H9 (cell line): ENCODE results near the gene RFX1. TPM values are rescaled to one million over a fixed set of nuclear protein-coding genes. Genes with fewer than 3 reads are reported as not detected.

Experiments
- DNase-seq: peaks from one replicate; pipeline ENCODE4 v3.0.0-alpha.2; 2017
- H2AFZ ChIP-seq: one replicate; pipeline ENCODE4 v1.6.1; 2013; ENCODE audit warnings: mild to moderate bottlenecking, low read length, control low read depth, moderate library complexity
- H2AK5ac ChIP-seq: 2 replicates; pipeline ENCODE4 v1.6.1; 2013; ENCODE audit warnings: low read length, control low read depth, mixed read lengths; ENCODE audit not compliant: insufficient read length
- H2BK120ac ChIP-seq: one replicate; pipeline ENCODE4 v1.6.1; 2013; ENCODE audit warnings: low read depth, mild to moderate bottlenecking, low read length, control low read depth, inconsistent platforms; ENCODE audit not compliant: poor library complexity, severe bottlenecking
- H2BK12ac ChIP-seq: 2 replicates; pipeline ENCODE4 v1.6.1; 2013; ENCODE audit warnings: low read length, control low read depth, mixed read lengths, low read depth; ENCODE audit not compliant: insufficient read length
- H2BK15ac ChIP-seq: 2 replicates; pipeline ENCODE4 v1.6.1; 2013; ENCODE audit warnings: low read depth, low read length, control low read depth
- H2BK20ac ChIP-seq: one replicate; pipeline ENCODE4 v1.6.1; 2013; ENCODE audit warnings: low read depth, mild to moderate bottlenecking, low read length, control low read depth, inconsistent platforms; ENCODE audit not compliant: poor library complexity, severe bottlenecking
- H2BK5ac ChIP-seq: 2 replicates; pipeline ENCODE4 v1.6.1; 2013; ENCODE audit warnings: low read length, control low read depth, mixed read lengths; ENCODE audit not compliant: insufficient read length
- H3K14ac ChIP-seq: 2 replicates; pipeline ENCODE4 v1.6.1; 2013; ENCODE audit warnings: low read length, control low read depth; ENCODE audit not compliant: insufficient read depth
- H3K18ac ChIP-seq: 2 replicates; pipeline ENCODE4 v1.6.1; 2013; ENCODE audit warnings: low read depth, mild to moderate bottlenecking, mixed read lengths, low read length, control low read depth; ENCODE audit not compliant: insufficient read length
- H3K23ac ChIP-seq: 2 replicates; pipeline ENCODE4 v1.6.1; 2013; ENCODE audit warnings: low read length, control low read depth, mixed read lengths, low read depth; ENCODE audit not compliant: insufficient read length
- H3K23me2 ChIP-seq: 2 replicates; pipeline ENCODE4 v1.6.1; 2013; ENCODE audit warnings: low read depth, mild to moderate bottlenecking, mixed read lengths, low read length, control low read depth; ENCODE audit not compliant: insufficient read length, poor library complexity, severe bottlenecking
- H3K27ac ChIP-seq: 2 replicates; pipeline ENCODE4 v1.5.1; 2013; ENCODE audit warnings: low read length, control low read depth, mixed read lengths, low read depth; ENCODE audit not compliant: insufficient read length
- H3K27me3 ChIP-seq: 2 replicates; pipeline ENCODE4 v1.6.1; 2013; ENCODE audit warnings: low read length, control low read depth, inconsistent platforms; ENCODE audit not compliant: insufficient read depth
- H3K4ac ChIP-seq: 2 replicates; pipeline ENCODE4 v1.6.1; 2013; ENCODE audit warnings: low read depth, mild to moderate bottlenecking, control low read depth, inconsistent platforms, low read length, moderate library complexity
- H3K4me1 ChIP-seq: 2 replicates; pipeline ENCODE4 v1.6.1; 2013; ENCODE audit warnings: low read length, control low read depth, inconsistent platforms; ENCODE audit not compliant: insufficient read depth
- H3K4me2 ChIP-seq: 2 replicates; pipeline ENCODE4 v1.6.1; 2013; ENCODE audit warnings: low read length, control low read depth, mixed read lengths; ENCODE audit not compliant: insufficient read length, insufficient read depth
- H3K56ac ChIP-seq: 2 replicates; pipeline ENCODE4 v1.6.1; 2013; ENCODE audit warnings: low read depth, mild to moderate bottlenecking, mixed read lengths, low read length, control low read depth; ENCODE audit not compliant: insufficient read length
- H3K79me1 ChIP-seq: 2 replicates; pipeline ENCODE4 v1.6.1; 2013; ENCODE audit warnings: low read depth, mild to moderate bottlenecking, moderate library complexity, low read length, control low read depth, inconsistent platforms; ENCODE audit not compliant: insufficient read depth, poor library complexity, severe bottlenecking
- H3K79me2 ChIP-seq: 2 replicates; pipeline ENCODE4 v1.6.1; 2013; ENCODE audit warnings: low read length, control low read depth, inconsistent platforms; ENCODE audit not compliant: insufficient read depth
- H3K9ac ChIP-seq: 2 replicates; pipeline ENCODE4 v1.6.1; 2013; ENCODE audit warnings: low read length, control low read depth, mixed read lengths; ENCODE audit not compliant: insufficient read length; ENCODE audit errors: extremely low read depth
- H3K9me3 ChIP-seq: one replicate; pipeline ENCODE4 v1.6.1; 2013; ENCODE audit warnings: low read depth, low read length, inconsistent platforms; ENCODE audit not compliant: control insufficient read depth
- H3T11ph ChIP-seq: one replicate; pipeline ENCODE4 v1.6.1; 2013; ENCODE audit warnings: mild to moderate bottlenecking, low read length, control low read depth, inconsistent platforms
- H4K20me1 ChIP-seq: one replicate; pipeline ENCODE4 v1.6.1; 2013; ENCODE audit not compliant: control insufficient read depth, insufficient read length, insufficient read depth
- H4K5ac ChIP-seq: 2 replicates; pipeline ENCODE4 v1.6.1; 2013; ENCODE audit warnings: low read depth, mild to moderate bottlenecking, mixed read lengths, low read length, control low read depth; ENCODE audit not compliant: insufficient read length
- H4K8ac ChIP-seq: replicated peaks from 2 replicates; pipeline ENCODE4 v1.6.1; 2013; ENCODE audit warnings: low read length, control low read depth, mixed read lengths, low read depth; ENCODE audit not compliant: insufficient read length
- H4K91ac ChIP-seq: 2 replicates; pipeline ENCODE4 v1.6.1; 2013; ENCODE audit warnings: low read depth, mild to moderate bottlenecking, moderate library complexity, mixed read lengths, low read length, control low read depth; ENCODE audit not compliant: insufficient read length
- H3K27ac Mint-ChIP-seq, 3 experiments: 2 replicates in 2 of 3; 3 replicates in 1 of 3; pipeline ENCODE4 v1.8.0; 2020 to 2021; ENCODE audit warnings: mixed read lengths in 3 of 3, mild to moderate bottlenecking in 1 of 3, moderate library complexity in 1 of 3
- H3K27me3 Mint-ChIP-seq: 2 replicates; pipeline ENCODE4 v1.8.0; 2021; ENCODE audit warnings: low read depth, mild to moderate bottlenecking, moderate library complexity, mixed read lengths
- H3K36me3 Mint-ChIP-seq, 3 experiments: 2 replicates in 2 of 3; 3 replicates in 1 of 3; pipeline ENCODE4 v1.8.0; 2020 to 2021; ENCODE audit warnings: low read depth in 3 of 3, mixed read lengths in 3 of 3; ENCODE audit not compliant: insufficient read depth in 1 of 3
- H3K4me1 Mint-ChIP-seq, 2 experiments: 2 replicates each; pipeline ENCODE4 v1.8.0; 2020; ENCODE audit warnings: mixed read lengths in 2 of 2
- H3K4me3 Mint-ChIP-seq, 2 experiments: 2 replicates in 1 of 2; 3 replicates in 1 of 2; pipeline ENCODE4 v1.8.0; 2020 to 2021; ENCODE audit warnings: mild to moderate bottlenecking in 2 of 2, mixed read lengths in 2 of 2, moderate library complexity in 1 of 2
- H3K9me3 Mint-ChIP-seq, 2 experiments: 2 replicates in 1 of 2; 3 replicates in 1 of 2; pipeline ENCODE4 v1.8.0; 2020; ENCODE audit warnings: mild to moderate bottlenecking in 2 of 2, mixed read lengths in 2 of 2, moderate library complexity in 1 of 2
- WGBS: extraction: QIAGEN DNeasy Blood & Tissue Kit; methylation state at CpG from one replicate; pipeline ENCODE4 v1.1.7; 2013; ENCODE audit warnings: missing lambda C conversion rate, low lambda C conversion rate, mixed read lengths; ENCODE audit not compliant: insufficient read length; ENCODE audit errors: extremely low coverage; 5-methylcytosine and 5-hydroxymethylcytosine counted together
- total RNA-seq: library from RNA; stranded (reverse); gene quantifications from 2 replicates; pipeline ENCODE4 v1.2.1, GENCODE V29; 2021
- TF ChIP-seq, protein P1 (sequence below): fragments of 200-600 bp; sonication (generic); conservative IDR thresholded peaks from 3 replicates; pipeline ENCODE4 v1.8.0; 2021; ENCODE audit warnings: antibody characterized with exemption, mild to moderate bottlenecking

The RFX1 gene
- total RNA-seq, 1 experiment from 2014 or later = 21.4 TPM

- no peak within 1 kb of the TSS for H4K5ac ChIP-seq
- H2BK12ac ChIP-seq = no peak within 1 kb of the TSS
- H3K27ac Mint-ChIP-seq = no peak within 1 kb of the TSS; a peak in 1 of 7 replicates
- H2BK5ac ChIP-seq = no peak within 1 kb of the TSS
- no peak within 1 kb of the TSS for H2BK120ac ChIP-seq
- H2AFZ ChIP-seq = no peak within 1 kb of the TSS
- WGBS = no CpG with 5 or more reads among the region's 63 CpGs
- no peak within 1 kb of the TSS for H3T11ph ChIP-seq
- TF ChIP-seq, protein P1, sequence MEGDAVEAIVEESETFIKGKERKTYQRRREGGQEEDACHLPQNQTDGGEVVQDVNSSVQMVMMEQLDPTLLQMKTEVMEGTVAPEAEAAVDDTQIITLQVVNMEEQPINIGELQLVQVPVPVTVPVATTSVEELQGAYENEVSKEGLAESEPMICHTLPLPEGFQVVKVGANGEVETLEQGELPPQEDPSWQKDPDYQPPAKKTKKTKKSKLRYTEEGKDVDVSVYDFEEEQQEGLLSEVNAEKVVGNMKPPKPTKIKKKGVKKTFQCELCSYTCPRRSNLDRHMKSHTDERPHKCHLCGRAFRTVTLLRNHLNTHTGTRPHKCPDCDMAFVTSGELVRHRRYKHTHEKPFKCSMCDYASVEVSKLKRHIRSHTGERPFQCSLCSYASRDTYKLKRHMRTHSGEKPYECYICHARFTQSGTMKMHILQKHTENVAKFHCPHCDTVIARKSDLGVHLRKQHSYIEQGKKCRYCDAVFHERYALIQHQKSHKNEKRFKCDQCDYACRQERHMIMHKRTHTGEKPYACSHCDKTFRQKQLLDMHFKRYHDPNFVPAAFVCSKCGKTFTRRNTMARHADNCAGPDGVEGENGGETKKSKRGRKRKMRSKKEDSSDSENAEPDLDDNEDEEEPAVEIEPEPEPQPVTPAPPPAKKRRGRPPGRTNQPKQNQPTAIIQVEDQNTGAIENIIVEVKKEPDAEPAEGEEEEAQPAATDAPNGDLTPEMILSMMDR = peak; percentile 74
- no peaks in the 10 kb centered on the region for H3K9me3 ChIP-seq
- no peaks in the 10 kb centered on the region; a peak in 1 of 7 replicates for H3K36me3 Mint-ChIP-seq
- H3K9ac ChIP-seq = peak within 1 kb of the TSS; percentile 32
- H3K4me3 Mint-ChIP-seq = peak within 1 kb of the TSS; percentile 76 to 88
- peak within 1 kb of the TSS; percentile 52 for H3K18ac ChIP-seq
- peaks cover 4 to 13% of the 10 kb centered on the region in 2 experiments; a peak in 3 of 4 replicates for H3K4me1 Mint-ChIP-seq
- no peak within 1 kb of the TSS for H3K56ac ChIP-seq
- no peak within 1 kb of the TSS for H2BK15ac ChIP-seq
- no peaks in the 10 kb centered on the region for H4K20me1 ChIP-seq
- peaks cover 13% of the 10 kb centered on the region for H3K23me2 ChIP-seq
- no peak within 1 kb of the TSS for H4K8ac ChIP-seq
- H3K27me3 ChIP-seq = no peaks in the 10 kb centered on the region
- H3K4ac ChIP-seq = no peak within 1 kb of the TSS
- H3K79me2 ChIP-seq = no peaks in the 10 kb centered on the region
- H3K9me3 Mint-ChIP-seq = no peaks in the 10 kb centered on the region
- no peak within 1 kb of the TSS for H3K23ac ChIP-seq
- H3K14ac ChIP-seq = peak within 1 kb of the TSS; percentile 42
- H3K4me1 ChIP-seq = no peaks in the 10 kb centered on the region
- peak; percentile 77 for DNase-seq
- no peak within 1 kb of the TSS for H2AK5ac ChIP-seq
- no peak within 1 kb of the TSS for H3K27ac ChIP-seq
- H3K4me2 ChIP-seq = peak within 1 kb of the TSS; percentile 67
- no peaks in the 10 kb centered on the region for H3K79me1 ChIP-seq
- H3K27me3 Mint-ChIP-seq = peaks cover 24% of the 10 kb centered on the region
- H2BK20ac ChIP-seq = no peak within 1 kb of the TSS
- H4K91ac ChIP-seq = no peak within 1 kb of the TSS
Observed at GRCh38 chr19:14031719-14032480, 25.8 kb upstream of the RFX1 start, which contains the start of gene IL27RA. TSS of gene IL27RA (plus strand) at chr19:14031762. CDS start at chr19:14031873, 111 bp downstream.
